ENCODE measurements around the gene ZMYND8.
"Not testable (repeated sequence)": the region's sequence is repeated elsewhere in the genome, so short reads cannot be mapped to it uniquely, and the experiment has no call there.

ZMYND8 gene

GRCh38 chr20:47280668-47281067 lies 75.8 kb downstream of the ZMYND8 start:
- no peak overlapping the region for H3K4me3 ChIP-seq (ENCODE audit: low read depth, low read length)
- no peak for DNase-seq (ENCODE audit: low read depth)
- no peak for TF ChIP-seq CTCF (IDR thresholded peaks at IDR 0.05; ENCODE audit: low read depth, low read length, missing control alignments)

- no peak for TF ChIP-seq CTCF (IDR thresholded peaks at IDR 0.05; ENCODE audit: low read depth, low read length, missing control alignments)
- DNase-seq (ENCODE audit: low read depth), result no peak
These were observed 76.3 kb downstream of the ZMYND8 start for GRCh38 chr20:47280228-47280627.

GRCh38 chr20:47278907-47279348 lies 77.6 kb downstream of the ZMYND8 start:
- no peak for TF ChIP-seq CTCF (IDR thresholded peaks at IDR 0.05; ENCODE audit: low read depth, low read length, missing control alignments)
- no peak for DNase-seq (ENCODE audit: low read depth)
- H3K4me3 ChIP-seq (ENCODE audit: low read depth, low read length), result no peak overlapping the region

More at GRCh38 chr20:47280228-47280627, 76.3 kb downstream of the ZMYND8 start:
- H3K4me3 ChIP-seq (ENCODE audit: low read depth, low read length), result no peak overlapping the region

- DNase-seq (ENCODE audit: low read depth); H3K4me3 ChIP-seq (ENCODE audit: low read depth, low read length): not testable (repeated sequence)
These were observed 79.0 kb downstream of the ZMYND8 start for GRCh38 chr20:47277535-47277872.

- no peak overlapping the region for H3K4me3 ChIP-seq (ENCODE audit: low read depth, low read length)
- TF ChIP-seq CTCF (IDR thresholded peaks at IDR 0.05; ENCODE audit: low read depth, low read length, missing control alignments), result no peak
- no peak for DNase-seq (ENCODE audit: low read depth)
These were observed 79.5 kb downstream of the ZMYND8 start for GRCh38 chr20:47276851-47277534.

- H3K4me3 ChIP-seq (ENCODE audit: low read depth, low read length), result no peak overlapping the region
- TF ChIP-seq CTCF (IDR thresholded peaks at IDR 0.05; ENCODE audit: low read depth, low read length, missing control alignments), result no peak
- DNase-seq (ENCODE audit: low read depth), result no peak
These were observed 80.2 kb downstream of the ZMYND8 start for GRCh38 chr20:47276251-47276650.

GRCh38 chr20:47275548-47275947 lies 81.0 kb downstream of the ZMYND8 start:
- TF ChIP-seq CTCF (IDR thresholded peaks at IDR 0.05; ENCODE audit: low read depth, low read length, missing control alignments), result no peak
- no peak overlapping the region for H3K4me3 ChIP-seq (ENCODE audit: low read depth, low read length)
- DNase-seq (ENCODE audit: low read depth), result no peak
